Choroid plexus epithelial cell (primary cell): Measurements from ENCODE around the gene ABCA3.
A peak's percentile ranks its signal among the peaks of the same experiment; 100 is the strongest.
"Not testable (repeated sequence)": the region's sequence is repeated elsewhere in the genome, so short reads cannot be mapped to it uniquely, and the experiment has no call there.

Source experiments
- DNase-seq: peaks from one replicate; pipeline ENCODE4 v3.0.0-alpha.2; 2010; ENCODE audit warnings: low read depth
- H3K4me3 ChIP-seq: 2 replicates; pipeline ENCODE4 v1.5.1; 2011; ENCODE audit warnings: low read depth, mild to moderate bottlenecking, control low read depth, low read length, moderate library complexity
- TF ChIP-seq, protein P1 (sequence below): conservative IDR thresholded peaks from 2 replicates; pipeline ENCODE4 v1.5.1; 2011; ENCODE audit warnings: low read depth, mild to moderate bottlenecking, control low read depth, inconsistent platforms, low read length, moderate library complexity

ABCA3 gene

DNA sequence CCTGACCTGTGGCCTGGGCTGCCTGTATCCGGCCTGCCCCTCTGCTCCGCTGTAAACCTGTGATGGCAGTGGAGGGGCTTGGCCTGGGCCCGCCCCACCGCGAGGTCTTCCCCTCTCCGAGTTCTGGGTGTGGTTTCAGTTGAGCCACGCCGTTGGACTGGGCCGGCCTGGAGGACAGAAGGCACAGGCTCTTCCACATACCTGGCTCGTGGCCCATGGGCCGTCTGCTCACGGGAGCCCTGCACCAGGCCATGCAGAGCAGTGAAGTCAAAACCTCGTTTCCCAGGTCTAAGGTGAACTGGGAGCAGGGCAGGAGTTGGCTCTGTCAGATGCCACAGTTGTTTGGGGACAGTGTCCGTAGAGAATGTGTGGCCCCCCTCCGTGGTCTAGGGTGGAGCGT lies 67.0 kb downstream of the ABCA3 start:
- TF ChIP-seq, protein P1, sequence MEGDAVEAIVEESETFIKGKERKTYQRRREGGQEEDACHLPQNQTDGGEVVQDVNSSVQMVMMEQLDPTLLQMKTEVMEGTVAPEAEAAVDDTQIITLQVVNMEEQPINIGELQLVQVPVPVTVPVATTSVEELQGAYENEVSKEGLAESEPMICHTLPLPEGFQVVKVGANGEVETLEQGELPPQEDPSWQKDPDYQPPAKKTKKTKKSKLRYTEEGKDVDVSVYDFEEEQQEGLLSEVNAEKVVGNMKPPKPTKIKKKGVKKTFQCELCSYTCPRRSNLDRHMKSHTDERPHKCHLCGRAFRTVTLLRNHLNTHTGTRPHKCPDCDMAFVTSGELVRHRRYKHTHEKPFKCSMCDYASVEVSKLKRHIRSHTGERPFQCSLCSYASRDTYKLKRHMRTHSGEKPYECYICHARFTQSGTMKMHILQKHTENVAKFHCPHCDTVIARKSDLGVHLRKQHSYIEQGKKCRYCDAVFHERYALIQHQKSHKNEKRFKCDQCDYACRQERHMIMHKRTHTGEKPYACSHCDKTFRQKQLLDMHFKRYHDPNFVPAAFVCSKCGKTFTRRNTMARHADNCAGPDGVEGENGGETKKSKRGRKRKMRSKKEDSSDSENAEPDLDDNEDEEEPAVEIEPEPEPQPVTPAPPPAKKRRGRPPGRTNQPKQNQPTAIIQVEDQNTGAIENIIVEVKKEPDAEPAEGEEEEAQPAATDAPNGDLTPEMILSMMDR, result no peak
- no peak for DNase-seq
- no peak overlapping the region for H3K4me3 ChIP-seq

GRCh38 chr16:2271848-2272461 lies 68.6 kb downstream of the ABCA3 start:
- TF ChIP-seq, protein P1, result no peak
- H3K4me3 ChIP-seq, result no peak overlapping the region
- DNase-seq, result no peak

- DNase-seq, result no peak
- TF ChIP-seq, protein P1, result no peak
- H3K4me3 ChIP-seq, result no peak overlapping the region
Measured at GRCh38 chr16:2270588-2271470, 69.7 kb downstream of the ABCA3 start.

DNA sequence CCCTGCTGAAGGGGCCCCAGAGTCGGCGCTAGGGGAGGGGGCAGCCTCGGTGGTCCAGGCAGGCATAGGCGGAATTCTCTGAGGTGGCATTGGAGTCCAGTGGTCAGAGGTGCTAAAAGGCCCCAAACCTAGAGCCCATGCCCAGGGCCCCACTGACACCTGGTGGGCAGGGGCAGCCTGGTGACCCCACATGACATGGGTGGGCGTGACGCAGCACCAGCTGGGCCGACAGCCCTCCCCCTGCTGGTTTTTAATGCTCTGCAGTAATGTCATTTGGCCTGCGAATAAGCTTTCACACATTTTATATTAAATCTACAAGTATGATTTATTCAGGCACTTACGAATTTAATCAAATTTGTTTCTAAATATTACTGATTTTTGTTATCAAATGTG lies 70.5 kb downstream of the ABCA3 start:
- H3K4me3 ChIP-seq, result no peak overlapping the region
- TF ChIP-seq, protein P1, result no peak
- no peak for DNase-seq

- peak within 1 kb of the TSS; percentile 94 for H3K4me3 ChIP-seq
- DNase-seq, result peak; percentile 95
- TF ChIP-seq, protein P1, result no peak
Measured at GRCh38 chr16:2267913-2268666, 72.4 kb downstream of the ABCA3 start, which contains the start of gene RNPS1. Gene RNPS1, minus strand, starts transcription at chr16:2268126. Its CDS starts 3,483 bp downstream, at chr16:2264643.

GRCh38 chr16:2267505-2267912 lies 73.0 kb downstream of the ABCA3 start:
- peak overlapping the region; percentile 94 for H3K4me3 ChIP-seq
- DNase-seq, result not testable (repeated sequence)

DNA sequence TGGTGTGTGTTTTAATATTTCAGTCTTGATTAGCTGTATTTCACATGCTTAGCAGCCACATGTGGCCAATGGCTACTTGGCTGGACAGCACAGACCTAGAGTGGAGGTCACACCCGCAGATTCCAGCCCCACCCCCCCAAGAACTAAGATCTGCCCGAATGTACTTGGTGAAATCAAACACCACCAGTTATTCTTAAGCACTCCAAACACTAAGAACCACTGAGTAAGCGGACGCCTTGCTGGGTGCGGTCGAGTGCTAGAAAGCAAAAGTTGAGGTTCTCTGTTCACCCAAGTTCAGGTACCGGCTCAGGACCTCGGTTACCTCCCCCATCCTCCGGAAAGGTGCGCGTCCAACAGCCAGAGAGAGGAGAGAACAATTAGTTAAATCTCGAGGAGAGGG lies 73.6 kb downstream of the ABCA3 start:
- peak overlapping the region; percentile 94 for H3K4me3 ChIP-seq
- peak; percentile 59 for DNase-seq

- not testable (repeated sequence) for H3K4me3 ChIP-seq, DNase-seq
Measured at GRCh38 chr16:2263026-2263425, 77.5 kb downstream of the ABCA3 start.
